H9 (cell line): ENCODE data around the gene CTDSPL. TPM values are rescaled to one million over a fixed set of nuclear protein-coding genes. Genes with fewer than 3 reads are reported as not detected.

Source experiments
- DNase-seq: peaks from one replicate; pipeline ENCODE4 v3.0.0-alpha.2; 2017
- H2AFZ ChIP-seq: one replicate; pipeline ENCODE4 v1.6.1; 2013; ENCODE audit warnings: mild to moderate bottlenecking, low read length, control low read depth, moderate library complexity
- H2AK5ac ChIP-seq: 2 replicates; pipeline ENCODE4 v1.6.1; 2013; ENCODE audit warnings: low read length, control low read depth, mixed read lengths; ENCODE audit not compliant: insufficient read length
- H2BK120ac ChIP-seq: one replicate; pipeline ENCODE4 v1.6.1; 2013; ENCODE audit warnings: low read depth, mild to moderate bottlenecking, low read length, control low read depth, inconsistent platforms; ENCODE audit not compliant: poor library complexity, severe bottlenecking
- H2BK12ac ChIP-seq: 2 replicates; pipeline ENCODE4 v1.6.1; 2013; ENCODE audit warnings: low read length, control low read depth, mixed read lengths, low read depth; ENCODE audit not compliant: insufficient read length
- H2BK15ac ChIP-seq: 2 replicates; pipeline ENCODE4 v1.6.1; 2013; ENCODE audit warnings: low read depth, low read length, control low read depth
- H2BK20ac ChIP-seq: one replicate; pipeline ENCODE4 v1.6.1; 2013; ENCODE audit warnings: low read depth, mild to moderate bottlenecking, low read length, control low read depth, inconsistent platforms; ENCODE audit not compliant: poor library complexity, severe bottlenecking
- H2BK5ac ChIP-seq: 2 replicates; pipeline ENCODE4 v1.6.1; 2013; ENCODE audit warnings: low read length, control low read depth, mixed read lengths; ENCODE audit not compliant: insufficient read length
- H3K14ac ChIP-seq: 2 replicates; pipeline ENCODE4 v1.6.1; 2013; ENCODE audit warnings: low read length, control low read depth; ENCODE audit not compliant: insufficient read depth
- H3K18ac ChIP-seq: 2 replicates; pipeline ENCODE4 v1.6.1; 2013; ENCODE audit warnings: low read depth, mild to moderate bottlenecking, mixed read lengths, low read length, control low read depth; ENCODE audit not compliant: insufficient read length
- H3K23ac ChIP-seq: 2 replicates; pipeline ENCODE4 v1.6.1; 2013; ENCODE audit warnings: low read length, control low read depth, mixed read lengths, low read depth; ENCODE audit not compliant: insufficient read length
- H3K23me2 ChIP-seq: 2 replicates; pipeline ENCODE4 v1.6.1; 2013; ENCODE audit warnings: low read depth, mild to moderate bottlenecking, mixed read lengths, low read length, control low read depth; ENCODE audit not compliant: insufficient read length, poor library complexity, severe bottlenecking
- H3K27ac ChIP-seq: 2 replicates; pipeline ENCODE4 v1.5.1; 2013; ENCODE audit warnings: low read length, control low read depth, mixed read lengths, low read depth; ENCODE audit not compliant: insufficient read length
- H3K27me3 ChIP-seq: 2 replicates; pipeline ENCODE4 v1.6.1; 2013; ENCODE audit warnings: low read length, control low read depth, inconsistent platforms; ENCODE audit not compliant: insufficient read depth
- H3K4ac ChIP-seq: 2 replicates; pipeline ENCODE4 v1.6.1; 2013; ENCODE audit warnings: low read depth, mild to moderate bottlenecking, control low read depth, inconsistent platforms, low read length, moderate library complexity
- H3K4me1 ChIP-seq: 2 replicates; pipeline ENCODE4 v1.6.1; 2013; ENCODE audit warnings: low read length, control low read depth, inconsistent platforms; ENCODE audit not compliant: insufficient read depth
- H3K4me2 ChIP-seq: 2 replicates; pipeline ENCODE4 v1.6.1; 2013; ENCODE audit warnings: low read length, control low read depth, mixed read lengths; ENCODE audit not compliant: insufficient read length, insufficient read depth
- H3K56ac ChIP-seq: 2 replicates; pipeline ENCODE4 v1.6.1; 2013; ENCODE audit warnings: low read depth, mild to moderate bottlenecking, mixed read lengths, low read length, control low read depth; ENCODE audit not compliant: insufficient read length
- H3K79me1 ChIP-seq: 2 replicates; pipeline ENCODE4 v1.6.1; 2013; ENCODE audit warnings: low read depth, mild to moderate bottlenecking, moderate library complexity, low read length, control low read depth, inconsistent platforms; ENCODE audit not compliant: insufficient read depth, poor library complexity, severe bottlenecking
- H3K79me2 ChIP-seq: 2 replicates; pipeline ENCODE4 v1.6.1; 2013; ENCODE audit warnings: low read length, control low read depth, inconsistent platforms; ENCODE audit not compliant: insufficient read depth
- H3K9ac ChIP-seq: 2 replicates; pipeline ENCODE4 v1.6.1; 2013; ENCODE audit warnings: low read length, control low read depth, mixed read lengths; ENCODE audit not compliant: insufficient read length; ENCODE audit errors: extremely low read depth
- H3K9me3 ChIP-seq: one replicate; pipeline ENCODE4 v1.6.1; 2013; ENCODE audit warnings: low read depth, low read length, inconsistent platforms; ENCODE audit not compliant: control insufficient read depth
- H3T11ph ChIP-seq: one replicate; pipeline ENCODE4 v1.6.1; 2013; ENCODE audit warnings: mild to moderate bottlenecking, low read length, control low read depth, inconsistent platforms
- H4K20me1 ChIP-seq: one replicate; pipeline ENCODE4 v1.6.1; 2013; ENCODE audit not compliant: control insufficient read depth, insufficient read length, insufficient read depth
- H4K5ac ChIP-seq: 2 replicates; pipeline ENCODE4 v1.6.1; 2013; ENCODE audit warnings: low read depth, mild to moderate bottlenecking, mixed read lengths, low read length, control low read depth; ENCODE audit not compliant: insufficient read length
- H4K8ac ChIP-seq: replicated peaks from 2 replicates; pipeline ENCODE4 v1.6.1; 2013; ENCODE audit warnings: low read length, control low read depth, mixed read lengths, low read depth; ENCODE audit not compliant: insufficient read length
- H4K91ac ChIP-seq: 2 replicates; pipeline ENCODE4 v1.6.1; 2013; ENCODE audit warnings: low read depth, mild to moderate bottlenecking, moderate library complexity, mixed read lengths, low read length, control low read depth; ENCODE audit not compliant: insufficient read length
- H3K27ac Mint-ChIP-seq, 3 experiments: 2 replicates in 2 of 3; 3 replicates in 1 of 3; pipeline ENCODE4 v1.8.0; 2020 to 2021; ENCODE audit warnings: mixed read lengths in 3 of 3, mild to moderate bottlenecking in 1 of 3, moderate library complexity in 1 of 3
- H3K27me3 Mint-ChIP-seq: 2 replicates; pipeline ENCODE4 v1.8.0; 2021; ENCODE audit warnings: low read depth, mild to moderate bottlenecking, moderate library complexity, mixed read lengths
- H3K36me3 Mint-ChIP-seq, 3 experiments: 2 replicates in 2 of 3; 3 replicates in 1 of 3; pipeline ENCODE4 v1.8.0; 2020 to 2021; ENCODE audit warnings: low read depth in 3 of 3, mixed read lengths in 3 of 3; ENCODE audit not compliant: insufficient read depth in 1 of 3
- H3K4me1 Mint-ChIP-seq, 2 experiments: 2 replicates each; pipeline ENCODE4 v1.8.0; 2020; ENCODE audit warnings: mixed read lengths in 2 of 2
- H3K4me3 Mint-ChIP-seq, 2 experiments: 2 replicates in 1 of 2; 3 replicates in 1 of 2; pipeline ENCODE4 v1.8.0; 2020 to 2021; ENCODE audit warnings: mild to moderate bottlenecking in 2 of 2, mixed read lengths in 2 of 2, moderate library complexity in 1 of 2
- H3K9me3 Mint-ChIP-seq, 2 experiments: 2 replicates in 1 of 2; 3 replicates in 1 of 2; pipeline ENCODE4 v1.8.0; 2020; ENCODE audit warnings: mild to moderate bottlenecking in 2 of 2, mixed read lengths in 2 of 2, moderate library complexity in 1 of 2
- CTCF ChIP-seq: fragments of 200-600 bp; sonication (generic); conservative IDR thresholded peaks from 3 replicates; pipeline ENCODE4 v1.8.0; 2021; ENCODE audit warnings: antibody characterized with exemption, mild to moderate bottlenecking
- WGBS: extraction: QIAGEN DNeasy Blood & Tissue Kit; methylation state at CpG from one replicate; pipeline ENCODE4 v1.1.7; 2013; ENCODE audit warnings: missing lambda C conversion rate, low lambda C conversion rate, mixed read lengths; ENCODE audit not compliant: insufficient read length; ENCODE audit errors: extremely low coverage; 5-methylcytosine and 5-hydroxymethylcytosine counted together
- total RNA-seq: library from RNA; stranded (reverse); gene quantifications from 2 replicates; pipeline ENCODE4 v1.2.1, GENCODE V29; 2021

Gene CTDSPL
- total RNA-seq, 1 experiment from 2014 or later = 20.8 TPM

- Histone ChIP-seq H3K4me1 (peaks cover 5% of the 10 kb centered on the region; the same call in 1 of the 2 replicates), H3K18ac (no peak overlapping the region), H2BK15ac (no peak overlapping the region), H3K4me2 (no peak overlapping the region), H3K27me3 (no peaks in the 10 kb centered on the region), H3K56ac (no peak overlapping the region), H3K79me1 (no peaks in the 10 kb centered on the region), H3K14ac (no peak overlapping the region), H2BK120ac (no peak overlapping the region), H2BK20ac (no peak overlapping the region), H2AFZ (no peak overlapping the region), H2BK12ac (no peak overlapping the region), H3K23me2 (peaks cover 15% of the 10 kb centered on the region), H3K79me2 (no peaks in the 10 kb centered on the region; the same call in 1 of the 2 replicates), H4K8ac (no peak overlapping the region), H3K9me3 (no peaks in the 10 kb centered on the region), H4K91ac (no peak overlapping the region), H3K27ac (no peak overlapping the region), H4K5ac (no peak overlapping the region), H3K9ac (no peak overlapping the region), H2AK5ac (no peak overlapping the region), H3K23ac (no peak overlapping the region), H3T11ph (no peak overlapping the region), H3K4ac (no peak overlapping the region), H4K20me1 (no peaks in the 10 kb centered on the region), H2BK5ac (no peak overlapping the region)
- peaks cover 23 to 28% of the 10 kb centered on the region in 2 experiments for H3K4me1 Mint-ChIP-seq
- H3K36me3 Mint-ChIP-seq = peaks cover 2 to 5% (median 5%) of the 10 kb centered on the region in 3 experiments; a peak in 2 of 7 replicates
- H3K27me3 Mint-ChIP-seq = peaks cover 27% of the 10 kb centered on the region
- no CpG with 5 or more reads among the region's 2 CpGs for WGBS
- DNase-seq = no peak
- H3K27ac Mint-ChIP-seq = no peak overlapping the region
- no peak for TF ChIP-seq CTCF
- H3K4me3 Mint-ChIP-seq = no peak overlapping the region
- H3K9me3 Mint-ChIP-seq = peaks cover 3 to 5% of the 10 kb centered on the region in 2 experiments; a peak in 1 of 5 replicates
Observed at GRCh38 chr3:37859354-37859753, 2.3 kb upstream of the CTDSPL start.
